Daoy (cell line): ENCODE measurements around the gene SFTPA2. TPM values are rescaled to one million over a fixed set of nuclear protein-coding genes. Genes with fewer than 3 reads are reported as not detected.
"Not testable (repeated sequence)": the region's sequence is repeated elsewhere in the genome, so short reads cannot be mapped to it uniquely, and the experiment has no call there.

Source experiments
- DNase-seq: peaks from one replicate; pipeline ENCODE4 v3.0.0-alpha.2; 2015; ENCODE audit warnings: low read depth
- total RNA-seq: library from RNA; depleted of rRNA; stranded (reverse); fragments of >200 nt; shearing (Covaris generic); gene quantifications from 2 replicates; pipeline ENCODE4 v1.2.3, GENCODE V29; 2014

The SFTPA2 gene
- total RNA-seq, 1 experiment from 2014 or later, result not detected

DNA sequence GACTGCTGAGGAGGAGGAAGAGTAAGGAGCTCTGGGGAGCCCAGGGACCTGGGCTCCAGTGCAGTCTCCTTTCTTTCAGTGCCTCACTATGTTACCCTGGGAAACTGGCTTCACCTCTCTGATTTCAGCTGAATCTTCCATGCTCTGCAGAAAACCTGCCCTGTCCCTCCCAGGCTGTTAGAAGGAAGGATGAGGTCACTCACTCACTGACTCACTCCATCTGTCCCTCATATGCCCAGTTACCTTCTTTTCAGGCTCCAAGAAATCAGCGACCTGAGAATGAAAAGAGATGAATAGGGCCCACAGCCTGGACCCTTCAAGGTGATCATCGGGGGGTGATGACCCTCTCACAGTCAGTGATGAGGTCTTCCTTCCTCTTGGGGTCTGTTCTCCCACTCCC lies 481 bp downstream of the SFTPA2 start:
- DNase-seq, result peak; percentile 49

DNA sequence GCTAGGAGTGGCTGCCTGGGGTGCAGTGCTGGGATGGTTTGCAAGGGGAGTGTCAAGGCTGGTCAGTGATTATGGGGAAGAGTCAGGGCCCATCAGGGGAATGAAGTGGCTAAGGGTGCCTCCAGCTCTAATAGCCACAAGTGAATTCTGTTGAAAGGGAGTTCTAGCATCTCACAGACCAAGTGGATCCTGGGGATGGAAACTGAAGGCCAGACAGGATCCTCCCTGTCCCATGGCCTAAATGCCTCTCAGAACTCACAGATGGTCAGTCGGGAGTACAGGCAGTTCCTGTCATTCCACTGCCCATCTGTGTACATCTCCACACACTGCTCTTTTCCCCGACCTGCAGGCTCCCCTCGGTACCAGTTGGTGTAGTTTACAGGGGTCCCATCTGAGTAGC lies 3.2 kb downstream of the SFTPA2 start:
- not testable (repeated sequence) for DNase-seq

DNA sequence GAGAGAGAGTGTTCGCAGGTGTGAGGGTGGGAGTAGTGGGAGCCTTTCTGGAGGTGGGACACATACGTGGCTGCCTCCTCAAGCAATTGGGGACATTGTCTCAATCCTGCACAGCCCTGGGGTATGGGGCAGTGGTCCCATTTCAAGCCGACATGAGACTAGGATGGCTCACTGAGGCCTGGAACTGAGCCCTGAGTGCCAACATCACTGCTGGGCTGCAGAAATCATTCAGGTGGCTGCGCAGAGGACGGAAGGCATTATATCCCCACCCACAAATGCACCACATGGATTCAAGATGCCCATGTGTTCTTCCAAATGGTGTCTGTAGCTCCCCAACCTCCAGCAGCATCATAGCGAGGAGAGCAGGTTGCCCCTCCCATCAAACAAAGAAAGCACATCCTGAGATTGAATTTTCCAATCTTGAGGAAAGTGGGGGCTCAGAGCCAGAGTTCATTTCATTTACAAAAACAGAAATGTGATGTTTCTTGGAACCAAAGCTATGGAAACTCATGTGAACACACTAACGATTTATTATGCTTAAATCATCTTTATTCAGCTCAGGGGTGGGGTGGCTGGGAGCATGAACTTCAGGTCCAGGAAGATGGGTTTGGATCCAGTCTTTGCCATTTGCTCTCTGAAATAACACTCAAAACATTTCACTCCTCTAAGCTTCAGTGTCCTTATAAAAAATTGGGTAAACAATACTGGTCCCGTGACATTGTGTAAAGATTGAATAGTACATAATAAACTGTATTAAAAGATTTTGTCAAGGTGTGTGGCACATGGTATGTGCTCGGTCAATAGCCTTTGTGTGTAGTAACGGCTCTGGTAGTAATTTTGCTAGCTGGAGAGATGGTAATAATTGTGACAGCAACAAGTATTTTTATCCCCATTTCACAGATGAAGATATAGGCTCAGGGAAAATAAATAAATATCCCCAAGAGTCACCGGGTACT lies 4.6 kb downstream of the SFTPA2 start:
- DNase-seq, result no peak

DNA sequence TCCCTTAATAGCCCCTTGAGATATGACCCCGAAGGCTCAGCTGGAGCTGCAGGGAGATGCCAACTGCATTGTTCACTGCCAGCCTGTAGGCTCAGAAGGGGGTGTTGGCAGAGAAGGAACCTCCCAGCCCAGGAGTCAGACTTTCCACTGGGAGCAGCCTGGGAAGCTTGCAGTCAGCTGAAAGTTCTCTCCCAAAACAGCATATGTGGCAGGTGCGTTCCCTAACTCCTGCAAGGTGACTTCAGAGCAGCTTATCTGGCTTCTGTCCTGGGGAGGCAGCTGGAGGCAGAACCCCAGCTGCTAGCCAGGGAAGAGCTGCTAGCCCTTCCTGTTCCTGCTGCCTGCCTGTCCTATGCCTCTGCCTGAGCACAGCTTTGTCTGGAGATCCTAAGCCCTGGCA lies 8.1 kb downstream of the SFTPA2 start:
- DNase-seq, result no peak

DNA sequence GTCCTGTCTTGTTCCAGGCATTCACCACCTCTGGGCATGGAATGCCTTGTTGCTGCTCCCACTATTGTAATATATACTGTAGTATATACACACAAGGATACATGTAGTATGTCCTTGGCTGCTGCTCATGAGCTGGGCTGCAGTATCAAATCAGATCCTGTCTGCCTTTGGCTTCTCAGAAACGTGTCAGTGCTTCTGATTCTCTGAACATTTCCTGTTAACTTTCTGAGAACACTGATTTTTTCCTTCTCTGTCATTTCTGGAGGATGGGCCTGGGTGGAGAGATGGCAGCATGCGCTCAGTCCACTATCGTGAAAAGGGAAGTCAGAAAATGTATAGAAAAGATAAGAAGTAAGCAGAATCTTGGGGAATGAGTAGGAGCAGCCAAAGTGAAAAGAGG lies 12.2 kb downstream of the SFTPA2 start:
- DNase-seq, result no peak

DNA sequence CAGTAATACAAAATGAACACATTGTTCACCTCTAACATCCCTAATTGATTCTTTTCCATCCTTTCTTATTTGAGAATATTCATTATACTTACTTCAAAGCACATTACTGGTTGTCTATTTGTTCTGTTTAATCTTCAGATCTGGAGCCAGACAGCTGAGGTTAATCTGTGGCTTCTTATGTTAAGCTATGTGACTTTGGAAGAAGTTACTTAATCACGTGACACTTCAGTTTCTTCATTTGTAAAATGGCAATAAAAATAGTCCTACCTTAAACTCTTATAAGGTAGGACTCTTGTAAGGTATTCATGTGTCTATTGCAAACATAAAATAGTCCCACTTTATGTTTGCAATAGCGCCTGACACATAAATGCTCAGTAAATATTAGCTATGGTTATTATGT lies 13.1 kb downstream of the SFTPA2 start:
- not testable (repeated sequence) for DNase-seq

DNA sequence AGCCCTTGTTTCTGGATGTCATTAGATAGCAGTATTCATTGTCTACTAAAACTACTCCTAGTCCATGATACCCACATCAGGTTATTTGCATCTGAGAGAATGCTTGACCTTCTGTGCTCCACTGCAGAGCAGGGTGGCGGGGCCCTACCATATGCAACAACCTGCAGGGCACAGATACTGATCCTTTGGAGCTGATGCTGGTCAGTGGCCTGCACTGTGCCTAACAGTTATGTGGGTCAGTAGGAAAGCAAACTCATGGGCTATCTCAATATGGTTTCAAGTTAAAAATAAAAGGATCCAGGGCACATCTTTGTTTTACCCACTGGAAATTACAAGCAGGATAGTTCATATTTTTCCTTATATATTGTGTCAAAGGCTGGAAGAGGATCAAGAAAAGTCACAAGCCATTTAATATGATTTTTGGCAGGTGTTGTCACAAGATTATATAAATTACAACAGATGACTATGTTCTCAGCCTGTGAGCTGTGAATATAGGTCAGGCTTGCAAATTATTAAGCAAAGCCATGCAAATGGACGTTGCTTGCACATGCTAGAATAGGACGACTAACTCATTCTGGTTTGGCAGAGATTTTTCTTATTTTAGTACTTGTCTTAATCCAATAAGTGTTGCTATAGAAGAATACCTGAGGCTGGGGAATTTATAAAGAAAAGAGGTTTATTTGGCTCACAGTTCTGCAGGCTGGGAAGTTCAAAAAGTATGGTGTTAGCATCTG lies 15.1 kb downstream of the SFTPA2 start:
- DNase-seq, result not testable (repeated sequence)

DNA sequence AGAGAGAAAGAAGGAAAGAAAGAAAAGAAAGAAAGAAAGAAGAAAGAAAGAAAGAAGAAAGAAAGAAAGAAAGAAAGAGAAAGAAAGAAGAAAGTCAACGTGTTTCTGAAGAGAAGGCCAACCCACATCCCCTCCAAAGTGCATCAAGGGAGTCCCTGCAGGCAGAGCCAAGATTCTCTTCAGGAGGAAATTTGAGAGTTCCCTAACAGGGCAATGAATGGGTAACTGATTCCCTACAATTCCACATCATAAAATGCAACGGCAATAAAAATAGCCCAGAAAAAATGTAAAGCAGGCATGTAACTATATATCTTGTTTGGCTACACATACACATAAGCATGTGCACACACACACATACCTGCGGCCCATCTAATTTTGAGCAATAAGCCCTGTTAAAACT lies 15.8 kb downstream of the SFTPA2 start:
- DNase-seq, result not testable (repeated sequence)

DNA sequence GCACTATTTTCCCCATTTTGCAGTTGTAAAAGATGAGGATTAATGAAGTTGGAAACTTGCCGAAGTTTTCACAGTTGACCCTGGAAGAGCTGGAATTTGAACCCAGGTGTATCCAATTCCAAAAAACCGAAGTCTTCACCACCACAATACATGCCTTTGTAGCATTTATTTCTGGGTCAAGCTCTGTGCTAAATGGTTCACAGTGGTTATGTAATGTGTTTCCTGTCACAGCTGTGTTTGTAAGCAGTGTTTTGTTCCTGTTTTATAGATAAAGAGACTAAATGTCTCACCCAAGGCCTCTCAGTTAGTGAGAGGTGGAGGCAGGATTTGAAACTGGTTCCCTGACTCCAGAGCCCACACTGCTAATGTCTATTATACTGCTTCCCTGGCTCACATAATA lies 17.6 kb downstream of the SFTPA2 start:
- DNase-seq, result no peak

DNA sequence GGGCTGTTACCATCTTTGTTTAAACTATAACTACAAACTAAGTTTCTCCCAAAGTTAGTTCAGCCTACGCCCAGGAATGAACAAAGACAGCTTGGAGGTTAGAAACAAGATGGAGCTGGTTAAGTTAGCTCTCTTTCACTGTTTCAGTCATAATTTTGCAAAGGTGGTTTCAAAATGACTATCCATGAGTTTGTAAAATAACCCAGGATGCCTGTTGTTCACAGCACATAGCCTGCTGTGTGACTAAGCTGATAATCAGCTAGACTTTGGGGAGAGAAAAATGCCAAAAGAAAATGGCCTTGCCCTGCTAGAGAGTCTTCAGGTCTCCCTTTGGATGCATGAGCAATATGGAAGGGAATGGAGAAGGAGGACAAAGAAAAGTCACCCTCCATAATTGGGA lies 19.3 kb downstream of the SFTPA2 start:
- DNase-seq, result not testable (repeated sequence)

DNA sequence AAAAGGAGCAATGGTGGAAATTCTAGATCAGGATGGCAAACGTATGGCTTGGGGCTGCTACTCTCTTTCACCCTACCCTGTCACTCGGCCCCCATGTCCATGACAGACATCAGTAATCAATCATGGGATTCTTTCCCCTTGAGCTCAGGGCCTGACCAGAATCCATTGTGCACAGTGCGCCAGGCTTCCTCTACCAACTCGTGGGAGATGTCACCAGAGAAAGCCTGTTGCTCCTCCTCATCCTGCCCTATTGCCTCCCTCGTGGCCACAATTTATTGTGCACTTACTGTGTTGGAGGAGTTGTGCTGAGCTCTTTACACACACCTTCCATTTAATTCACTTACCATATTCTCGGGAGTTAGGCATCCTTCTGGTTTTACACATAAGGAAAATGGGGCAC lies 21.9 kb downstream of the SFTPA2 start:
- not testable (repeated sequence) for DNase-seq

DNA sequence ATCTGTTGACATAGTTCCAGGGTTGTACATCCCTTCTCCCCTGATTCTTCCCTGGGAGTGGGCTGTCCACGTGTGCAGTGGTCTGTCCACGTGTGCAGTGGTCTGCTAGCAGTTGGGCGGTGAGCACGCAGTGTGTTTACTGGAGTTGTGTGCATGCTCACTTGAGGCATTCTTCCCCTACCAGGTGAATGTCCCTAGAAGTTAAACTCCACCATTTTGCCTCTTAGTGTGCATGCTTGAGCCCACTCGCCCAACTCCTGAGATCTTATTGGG lies 26.4 kb downstream of the SFTPA2 start:
- DNase-seq, result not testable (repeated sequence)

DNA sequence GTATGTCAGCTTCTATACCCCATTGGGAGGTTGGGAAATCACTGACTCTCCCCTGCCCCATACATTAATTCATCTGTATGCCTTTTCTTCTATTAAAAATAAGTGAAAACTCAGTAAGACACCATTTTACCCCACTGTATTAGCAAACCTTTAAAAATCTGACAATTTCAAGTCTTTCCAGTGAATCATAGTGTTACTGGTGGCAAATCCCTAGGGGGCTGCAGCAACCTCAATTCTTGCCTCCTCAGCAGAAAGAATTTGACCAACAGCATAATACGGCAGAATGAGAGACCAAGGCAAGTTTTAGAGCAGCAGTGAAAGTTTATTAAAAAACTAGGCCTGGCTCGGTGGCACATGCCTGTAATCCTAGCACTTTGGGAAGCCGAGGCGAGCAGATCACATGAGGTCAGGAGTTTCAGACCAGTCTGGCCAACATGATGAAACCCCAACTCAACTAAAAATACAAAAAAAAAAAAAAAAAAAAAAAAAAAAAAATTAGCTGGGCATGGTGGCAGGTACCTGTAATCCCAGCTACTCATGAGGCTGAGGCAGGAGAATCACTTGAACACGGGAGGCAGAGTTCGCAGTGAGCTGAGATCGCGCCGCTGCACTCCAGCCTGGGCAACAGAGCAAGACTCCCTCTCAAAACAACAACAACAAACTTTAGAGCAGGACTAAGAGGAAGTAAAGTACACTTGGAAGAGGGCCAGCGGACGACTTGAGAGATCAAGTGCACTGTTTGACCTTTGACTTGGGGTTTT lies 26.9 kb downstream of the SFTPA2 start:
- not testable (repeated sequence) for DNase-seq

DNA sequence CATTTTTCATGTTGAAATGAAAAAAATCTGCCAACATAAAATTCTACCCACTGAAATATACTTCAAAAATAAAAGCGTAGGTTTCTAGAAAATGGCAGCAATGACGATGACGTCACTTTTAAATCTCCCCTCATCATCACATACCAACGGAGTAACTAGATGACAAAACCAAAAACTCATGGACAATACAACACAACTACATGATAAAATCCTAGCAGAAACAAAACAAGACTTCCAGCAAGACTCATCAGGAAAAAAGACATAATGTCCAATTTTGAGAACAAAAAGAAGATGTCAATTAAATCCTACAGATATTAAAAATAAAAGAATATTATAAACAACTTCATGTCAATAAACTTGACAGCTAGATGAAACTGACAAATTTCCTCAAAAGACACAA lies 31.9 kb downstream of the SFTPA2 start:
- DNase-seq, result not testable (repeated sequence)

DNA sequence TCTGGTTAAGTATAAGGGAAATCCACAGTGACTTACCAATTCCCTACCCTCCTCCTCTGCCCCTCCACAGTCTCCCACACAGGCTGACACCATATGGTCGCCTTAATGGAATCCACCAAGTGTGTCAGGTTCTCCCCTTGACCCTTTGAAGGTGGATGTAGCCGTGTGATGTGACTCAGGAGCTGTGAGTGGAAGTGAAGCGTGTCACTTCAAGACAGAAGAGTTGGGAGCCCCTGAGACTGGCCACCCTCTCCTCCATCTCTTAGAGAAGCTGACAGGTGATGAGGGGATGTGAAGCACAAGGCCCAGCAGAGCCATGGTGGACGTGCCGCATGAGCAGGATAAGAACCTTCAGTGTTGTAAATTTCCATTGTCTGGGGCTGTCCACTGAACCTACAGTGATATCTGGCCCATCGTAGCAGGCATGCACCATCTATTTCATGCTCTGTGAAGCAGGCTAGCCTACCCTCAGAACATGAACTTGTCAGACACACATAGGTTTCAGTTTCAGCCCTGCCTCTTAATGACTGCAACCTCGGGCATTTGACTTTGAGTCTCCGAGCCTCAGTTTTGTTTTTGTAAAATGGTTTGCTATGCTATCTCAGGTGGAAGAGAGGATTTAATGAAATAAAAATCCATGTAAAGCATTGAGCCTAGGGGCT lies 35.0 kb downstream of the SFTPA2 start:
- DNase-seq, result not testable (repeated sequence)

DNA sequence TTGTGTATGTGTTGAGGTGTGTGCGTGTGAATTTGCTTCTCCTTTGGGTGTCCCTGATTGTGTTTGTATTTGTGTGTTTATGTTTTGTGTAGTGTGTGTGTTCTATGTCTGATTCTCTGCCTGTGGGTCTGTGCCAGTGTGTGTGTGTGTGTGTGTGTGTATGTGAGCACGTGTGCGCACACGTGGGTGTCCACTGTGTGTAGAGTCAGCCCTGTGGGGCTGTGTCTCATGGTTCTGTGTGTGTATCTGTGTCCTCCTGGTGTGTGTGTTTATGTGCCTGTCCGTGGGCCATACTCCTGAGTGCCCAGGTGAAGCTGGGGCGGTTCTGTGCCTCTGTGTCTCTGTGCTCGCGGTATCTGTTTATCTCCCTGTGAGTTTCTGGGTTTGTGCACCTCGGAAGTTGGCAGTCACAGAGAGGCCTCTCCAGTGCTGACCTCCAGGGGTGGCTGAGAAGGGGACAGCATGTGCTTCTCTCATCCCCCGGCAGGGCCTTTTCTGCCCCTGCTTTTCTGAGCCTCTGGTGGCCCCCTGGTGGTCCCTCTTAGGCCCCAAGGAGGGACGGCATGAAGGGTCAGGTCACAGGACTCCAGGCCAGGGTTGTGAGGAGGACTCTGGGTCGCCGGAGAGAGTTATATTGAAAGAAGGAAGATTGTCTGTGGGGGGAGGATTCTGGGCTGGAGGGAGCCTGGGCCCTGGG lies 36.9 kb downstream of the SFTPA2 start:
- DNase-seq, result not testable (repeated sequence)

DNA sequence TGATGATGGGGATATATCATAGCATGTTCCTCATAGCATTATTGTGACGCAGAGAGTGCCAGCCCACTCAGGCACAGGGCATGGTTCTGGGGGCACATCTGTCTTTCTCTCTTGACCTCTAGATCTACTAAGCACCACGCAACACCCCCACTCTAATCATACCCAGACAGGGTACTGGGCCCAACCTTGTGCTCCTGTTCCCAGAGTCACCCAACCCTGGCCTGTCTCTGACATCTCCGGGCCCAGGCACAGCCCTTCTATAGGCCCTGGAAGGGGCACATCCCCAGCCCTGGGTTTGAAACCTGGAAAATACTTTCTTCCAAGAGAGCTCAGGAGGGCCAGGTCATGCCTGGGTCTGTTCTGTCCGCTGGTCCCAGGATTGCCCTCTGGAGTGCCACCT lies 37.7 kb downstream of the SFTPA2 start:
- not testable (repeated sequence) for DNase-seq

DNA sequence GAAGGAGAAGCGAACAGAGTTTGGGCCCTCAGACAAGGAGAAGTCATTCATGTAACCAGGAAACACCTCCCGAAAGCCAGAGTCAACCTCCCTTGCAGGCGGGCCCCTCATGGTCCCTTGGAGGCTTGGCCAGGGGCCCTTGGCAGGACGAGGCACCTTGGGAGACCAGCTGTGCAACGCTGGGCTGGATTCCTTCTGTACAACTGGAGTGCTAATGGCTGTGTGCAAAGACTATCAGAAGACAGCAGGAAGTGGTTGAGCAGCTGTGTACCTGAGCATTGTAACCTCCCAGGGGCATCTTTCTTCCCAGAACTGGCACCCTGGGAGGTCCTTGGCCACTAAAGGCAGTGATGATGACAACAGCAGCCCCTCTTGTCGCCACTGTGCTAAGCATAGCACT lies 38.5 kb downstream of the SFTPA2 start:
- DNase-seq, result not testable (repeated sequence)

DNA sequence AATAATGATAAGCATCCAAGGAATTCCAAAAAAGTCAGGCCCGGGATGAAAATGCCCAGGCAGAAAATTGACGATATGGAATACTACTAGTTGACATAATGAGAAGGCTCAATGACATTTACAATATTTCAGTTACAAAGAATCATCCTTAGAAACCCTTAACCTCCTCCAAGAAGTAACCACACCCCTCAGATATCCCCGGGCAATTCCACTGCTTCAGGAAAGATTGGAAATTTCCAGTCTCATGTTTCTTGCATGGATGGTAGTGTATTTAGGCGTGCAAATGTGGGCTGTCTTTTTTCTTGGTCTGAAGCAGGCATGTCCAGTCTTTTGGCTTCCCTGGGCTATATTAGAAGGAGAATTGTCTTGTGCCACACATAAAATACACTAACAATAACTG lies 42.6 kb downstream of the SFTPA2 start:
- DNase-seq, result not testable (repeated sequence)

DNA sequence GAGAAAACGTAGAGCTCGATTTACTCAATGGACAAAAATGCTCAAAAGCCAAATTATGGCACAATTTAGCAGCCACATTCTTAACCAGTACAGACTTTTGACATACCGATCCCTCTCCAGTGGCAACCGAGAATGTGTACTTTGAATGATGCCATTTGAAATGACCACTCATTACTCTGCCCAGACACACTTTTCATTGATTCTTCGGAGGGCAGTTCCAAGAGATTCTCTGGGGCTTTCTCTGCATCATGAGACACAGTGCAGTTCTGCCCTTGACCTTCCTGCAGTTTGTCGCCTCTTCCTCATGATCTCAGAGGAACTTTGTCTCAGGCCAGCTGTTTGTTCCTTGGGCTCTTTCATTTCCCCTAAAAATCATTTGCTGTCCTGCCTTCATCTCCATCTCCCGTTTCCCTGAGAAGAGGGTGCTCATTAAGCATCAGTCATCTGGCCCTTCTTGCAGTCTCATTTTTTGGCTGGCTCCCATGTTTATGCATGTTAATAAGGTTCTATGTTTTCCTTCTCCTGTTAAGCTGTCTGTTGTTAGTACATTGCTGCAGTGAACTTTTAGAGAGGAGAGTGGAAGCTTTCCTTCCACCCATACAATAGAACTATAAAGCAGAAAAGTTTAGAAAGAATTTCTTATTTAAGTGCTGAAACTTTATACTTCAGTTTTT lies 43.5 kb downstream of the SFTPA2 start:
- DNase-seq, result not testable (repeated sequence)
